Fibroblast of the aortic adventitia (primary cell): Measurements from ENCODE around the gene TANK. TPM values are rescaled to one million over a fixed set of nuclear protein-coding genes. Genes with fewer than 3 reads are reported as not detected.

ENCODE experiments used
- DNase-seq: peaks from one replicate; pipeline ENCODE4 v3.0.0-alpha.2; 2010; ENCODE audit warnings: low read depth
- H3K4me3 ChIP-seq: 2 replicates; pipeline ENCODE4 v1.5.1; 2011; ENCODE audit warnings: low read depth, mild to moderate bottlenecking, control low read depth, low read length, moderate library complexity
- CTCF ChIP-seq: IDR thresholded peaks from 2 replicates; pipeline ENCODE4 v1.5.1; 2011; ENCODE audit warnings: mild to moderate bottlenecking, low read length, control low read depth, inconsistent platforms; ENCODE audit not compliant: insufficient read depth
- total RNA-seq: library from RNA; depleted of rRNA; stranded (reverse); fragments of >200 nt; gene quantifications from 2 replicates; pipeline ENCODE4 v1.2.3, GENCODE V29; 2012; ENCODE audit warnings: low replicate concordance

TANK gene
- total RNA-seq, 1 donor = 57.8 TPM

GRCh38 chr2:161245261-161245553, 85.0 kb downstream of the TANK start:
- H3K4me3 ChIP-seq = no peak overlapping the region
- no peak for DNase-seq
- no peak for TF ChIP-seq CTCF

DNA sequence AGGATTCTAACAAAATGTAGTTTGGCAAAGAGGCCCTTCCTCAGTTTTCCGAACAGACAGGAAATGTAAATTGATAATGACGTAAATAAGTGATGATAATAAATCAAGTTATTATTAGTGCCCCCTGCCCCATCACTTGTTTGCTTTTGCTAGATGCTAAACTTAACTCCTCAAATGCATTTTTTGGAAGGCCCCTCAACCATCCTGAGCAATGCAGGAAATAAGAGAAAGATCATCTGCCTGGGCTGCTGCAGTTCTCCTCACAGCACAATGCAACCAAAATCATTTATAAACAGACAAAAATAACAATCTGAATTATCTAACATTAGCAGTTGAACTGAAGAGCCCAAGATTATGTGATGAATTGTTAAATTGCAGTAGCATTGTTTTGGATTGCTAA, 85.4 kb downstream of the TANK start:
- no peak overlapping the region for H3K4me3 ChIP-seq
- no peak for DNase-seq
- TF ChIP-seq CTCF = no peak

GRCh38 chr2:161246281-161246680, 86.1 kb downstream of the TANK start:
- no peak overlapping the region for H3K4me3 ChIP-seq
- DNase-seq = no peak
- no peak for TF ChIP-seq CTCF

DNA sequence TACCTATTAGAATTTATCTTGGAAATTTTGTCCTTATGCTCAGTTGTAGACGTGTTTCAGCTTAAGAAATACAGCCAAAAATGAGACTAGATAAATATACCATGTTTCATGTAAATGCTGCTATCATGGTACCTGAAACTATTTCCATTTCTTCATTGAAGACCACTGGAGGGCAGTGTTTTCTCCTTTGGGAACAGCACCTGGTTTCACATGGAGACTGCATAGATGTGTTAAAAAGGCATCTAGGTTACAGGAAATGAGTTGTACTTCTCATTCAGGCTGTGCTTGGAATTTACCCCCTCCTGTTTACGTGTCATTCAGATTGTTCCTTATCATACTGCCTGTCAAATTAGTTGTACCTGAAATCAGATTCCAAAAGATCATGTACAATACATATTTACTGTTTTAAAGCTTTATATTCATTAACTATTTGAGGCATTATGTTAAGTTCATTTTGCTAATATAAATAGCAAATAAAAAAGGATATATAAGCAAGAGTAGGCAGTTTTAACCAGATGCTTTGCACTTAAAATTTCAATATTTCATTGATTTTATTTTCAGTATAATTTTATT, 90.7 kb downstream of the TANK start:
- no peak overlapping the region for H3K4me3 ChIP-seq
- peak; percentile 63 for TF ChIP-seq CTCF
- peak; percentile 44 for DNase-seq

DNA sequence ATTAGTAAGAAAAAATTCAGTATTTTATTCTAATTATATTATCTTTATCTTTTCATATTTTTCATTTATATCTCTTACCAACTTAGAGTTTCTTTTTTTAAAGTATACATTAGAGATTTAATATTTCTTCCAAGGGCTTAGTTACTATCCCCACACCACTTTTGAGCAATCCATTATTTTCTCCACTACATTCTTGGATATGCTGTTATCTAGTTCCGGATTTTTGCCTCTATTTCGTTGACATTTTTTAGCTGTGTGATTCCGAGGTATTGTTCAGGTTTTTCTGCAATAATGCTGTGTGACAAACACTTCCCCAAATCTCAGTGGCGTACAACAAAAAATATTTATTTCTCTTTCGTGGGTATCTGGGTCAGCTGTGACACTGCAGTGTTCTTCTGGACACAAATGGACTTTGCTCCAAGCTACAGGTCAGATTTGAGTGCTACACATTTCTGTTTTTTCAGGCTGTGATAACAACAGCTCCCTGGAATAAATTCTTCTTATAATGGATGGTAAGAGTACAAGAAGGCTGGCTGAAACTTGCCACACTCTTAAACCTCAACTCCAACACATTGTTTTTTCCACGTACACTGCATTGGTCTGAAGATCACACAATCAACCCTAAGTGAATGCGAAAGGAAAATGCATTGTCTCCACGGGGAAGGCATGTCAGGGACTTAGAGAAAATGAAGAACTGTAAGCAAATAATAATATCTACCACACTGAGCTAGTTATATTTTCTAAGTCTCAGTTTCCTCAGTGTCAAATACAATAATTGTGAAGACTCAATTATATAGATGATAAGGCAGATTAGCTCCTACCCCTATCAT, 97.1 kb downstream of the TANK start:
- H3K4me3 ChIP-seq = no peak overlapping the region
- DNase-seq = no peak
- no peak for TF ChIP-seq CTCF

DNA sequence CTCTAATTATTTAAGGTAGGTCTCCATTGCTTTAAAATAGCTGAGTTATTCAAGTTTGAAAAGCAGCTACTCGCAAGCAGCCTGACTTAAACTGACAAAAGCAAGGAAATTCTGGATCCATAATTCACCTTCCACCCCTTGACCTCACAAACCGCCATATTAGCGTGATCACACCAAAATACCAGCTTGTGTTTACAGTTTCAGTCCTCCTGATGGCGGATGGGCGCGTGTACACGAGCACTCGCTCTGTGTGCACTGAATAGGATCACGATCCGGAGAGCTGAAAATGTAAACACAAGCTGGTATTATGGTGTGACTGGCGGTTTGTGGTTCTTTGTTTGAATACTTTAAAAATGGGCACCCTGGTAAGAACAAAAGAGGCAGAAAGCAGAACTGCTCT, 105.6 kb downstream of the TANK start:
- H3K4me3 ChIP-seq = no peak overlapping the region
- no peak for TF ChIP-seq CTCF
- no peak for DNase-seq
